ENCODE results near the gene KMT2C. TPM values are rescaled to one million over a fixed set of nuclear protein-coding genes. Genes with fewer than 3 reads are reported as not detected.
"Not testable (repeated sequence)": the region's sequence is repeated elsewhere in the genome, so short reads cannot be mapped to it uniquely, and the experiment has no call there.

The KMT2C gene
- total RNA-seq, 2 experiments from 2014 or later: 36.2 to 39.8 TPM

- CTCF ChIA-PET: no interaction called here
- POLR2A ChIA-PET: no interaction called here
Observed at GRCh38 chr7:152411389-152411788, 24.4 kb downstream of the KMT2C start.

GRCh38 chr7:152406491-152406890 is 29.3 kb downstream of the KMT2C start:
- POLR2A ChIA-PET: no interaction called here
- CTCF ChIA-PET: no interaction called here

- POLR2A ChIA-PET, CTCF ChIA-PET: not testable (repeated sequence)
Observed at GRCh38 chr7:152406030-152406429, 29.8 kb downstream of the KMT2C start.

- ChIA-PET POLR2A (no interaction called here), CTCF (no interaction called here)
Observed at GRCh38 chr7:152403726-152404125, 32.1 kb downstream of the KMT2C start.

- POLR2A ChIA-PET: no interaction called here
- CTCF ChIA-PET: no interaction called here
Observed at GRCh38 chr7:152402384-152403250, 33.2 kb downstream of the KMT2C start.

- CTCF ChIA-PET: no interaction called here
- POLR2A ChIA-PET: no interaction called here
Observed at GRCh38 chr7:152399344-152399743, 36.5 kb downstream of the KMT2C start.

GRCh38 chr7:152395112-152395511 is 40.7 kb downstream of the KMT2C start:
- ChIA-PET POLR2A (no interaction called here), CTCF (no interaction called here)

GRCh38 chr7:152394214-152394613 is 41.6 kb downstream of the KMT2C start:
- POLR2A ChIA-PET, CTCF ChIA-PET: not testable (repeated sequence)

GRCh38 chr7:152392254-152392653 is 43.5 kb downstream of the KMT2C start:
- ChIA-PET POLR2A (interaction anchor here (0.7 kb wide), 1 partner anchor 368 kb away, joined by 3 read pairs; no protein-coding TSS in a partner anchor), CTCF (no interaction called here)

- POLR2A ChIA-PET, CTCF ChIA-PET: not testable (repeated sequence)
Observed at GRCh38 chr7:152386136-152386764, 49.6 kb downstream of the KMT2C start.

- POLR2A ChIA-PET, CTCF ChIA-PET: not testable (repeated sequence)
Observed at GRCh38 chr7:152384235-152385200, 51.3 kb downstream of the KMT2C start.

- POLR2A ChIA-PET: no interaction called here
- CTCF ChIA-PET: no interaction called here
Observed at GRCh38 chr7:152383341-152384234, 52.2 kb downstream of the KMT2C start.

- ChIA-PET POLR2A (no interaction called here), CTCF (no interaction called here)
Observed at GRCh38 chr7:152382244-152382643, 53.6 kb downstream of the KMT2C start.

- CTCF ChIA-PET, POLR2A ChIA-PET: not testable (repeated sequence)
Observed at GRCh38 chr7:152380931-152381578, 54.7 kb downstream of the KMT2C start.

GRCh38 chr7:152378497-152378896 is 57.3 kb downstream of the KMT2C start:
- CTCF ChIA-PET, POLR2A ChIA-PET: not testable (repeated sequence)

GRCh38 chr7:152376716-152377484 is 58.9 kb downstream of the KMT2C start:
- POLR2A ChIA-PET: interaction anchor here (0.7 kb wide), 1 partner anchor 12 kb away, joined by 6 read pairs; no protein-coding TSS in a partner anchor
- CTCF ChIA-PET: not testable (repeated sequence)

- ChIA-PET POLR2A (no interaction called here), CTCF (no interaction called here)
Observed at GRCh38 chr7:152370297-152370696, 65.5 kb downstream of the KMT2C start.

- CTCF ChIA-PET: no interaction called here
- POLR2A ChIA-PET: no interaction called here
Observed at GRCh38 chr7:152369518-152369917, 66.3 kb downstream of the KMT2C start.
